H9 (cell line): ENCODE results near the gene SLC38A1. TPM values are rescaled to one million over a fixed set of nuclear protein-coding genes. Genes with fewer than 3 reads are reported as not detected.

Experiments used
- DNase-seq: peaks from one replicate; pipeline ENCODE4 v3.0.0-alpha.2; 2017
- H2AFZ ChIP-seq: one replicate; pipeline ENCODE4 v1.6.1; 2013; ENCODE audit warnings: mild to moderate bottlenecking, low read length, control low read depth, moderate library complexity
- H2AK5ac ChIP-seq: 2 replicates; pipeline ENCODE4 v1.6.1; 2013; ENCODE audit warnings: low read length, control low read depth, mixed read lengths; ENCODE audit not compliant: insufficient read length
- H2BK120ac ChIP-seq: one replicate; pipeline ENCODE4 v1.6.1; 2013; ENCODE audit warnings: low read depth, mild to moderate bottlenecking, low read length, control low read depth, inconsistent platforms; ENCODE audit not compliant: poor library complexity, severe bottlenecking
- H2BK12ac ChIP-seq: 2 replicates; pipeline ENCODE4 v1.6.1; 2013; ENCODE audit warnings: low read length, control low read depth, mixed read lengths, low read depth; ENCODE audit not compliant: insufficient read length
- H2BK15ac ChIP-seq: 2 replicates; pipeline ENCODE4 v1.6.1; 2013; ENCODE audit warnings: low read depth, low read length, control low read depth
- H2BK20ac ChIP-seq: one replicate; pipeline ENCODE4 v1.6.1; 2013; ENCODE audit warnings: low read depth, mild to moderate bottlenecking, low read length, control low read depth, inconsistent platforms; ENCODE audit not compliant: poor library complexity, severe bottlenecking
- H2BK5ac ChIP-seq: 2 replicates; pipeline ENCODE4 v1.6.1; 2013; ENCODE audit warnings: low read length, control low read depth, mixed read lengths; ENCODE audit not compliant: insufficient read length
- H3K14ac ChIP-seq: 2 replicates; pipeline ENCODE4 v1.6.1; 2013; ENCODE audit warnings: low read length, control low read depth; ENCODE audit not compliant: insufficient read depth
- H3K18ac ChIP-seq: 2 replicates; pipeline ENCODE4 v1.6.1; 2013; ENCODE audit warnings: low read depth, mild to moderate bottlenecking, mixed read lengths, low read length, control low read depth; ENCODE audit not compliant: insufficient read length
- H3K23ac ChIP-seq: 2 replicates; pipeline ENCODE4 v1.6.1; 2013; ENCODE audit warnings: low read length, control low read depth, mixed read lengths, low read depth; ENCODE audit not compliant: insufficient read length
- H3K23me2 ChIP-seq: 2 replicates; pipeline ENCODE4 v1.6.1; 2013; ENCODE audit warnings: low read depth, mild to moderate bottlenecking, mixed read lengths, low read length, control low read depth; ENCODE audit not compliant: insufficient read length, poor library complexity, severe bottlenecking
- H3K27ac ChIP-seq: 2 replicates; pipeline ENCODE4 v1.5.1; 2013; ENCODE audit warnings: low read length, control low read depth, mixed read lengths, low read depth; ENCODE audit not compliant: insufficient read length
- H3K27me3 ChIP-seq: 2 replicates; pipeline ENCODE4 v1.6.1; 2013; ENCODE audit warnings: low read length, control low read depth, inconsistent platforms; ENCODE audit not compliant: insufficient read depth
- H3K4ac ChIP-seq: 2 replicates; pipeline ENCODE4 v1.6.1; 2013; ENCODE audit warnings: low read depth, mild to moderate bottlenecking, control low read depth, inconsistent platforms, low read length, moderate library complexity
- H3K4me1 ChIP-seq: 2 replicates; pipeline ENCODE4 v1.6.1; 2013; ENCODE audit warnings: low read length, control low read depth, inconsistent platforms; ENCODE audit not compliant: insufficient read depth
- H3K4me2 ChIP-seq: 2 replicates; pipeline ENCODE4 v1.6.1; 2013; ENCODE audit warnings: low read length, control low read depth, mixed read lengths; ENCODE audit not compliant: insufficient read length, insufficient read depth
- H3K56ac ChIP-seq: 2 replicates; pipeline ENCODE4 v1.6.1; 2013; ENCODE audit warnings: low read depth, mild to moderate bottlenecking, mixed read lengths, low read length, control low read depth; ENCODE audit not compliant: insufficient read length
- H3K79me1 ChIP-seq: 2 replicates; pipeline ENCODE4 v1.6.1; 2013; ENCODE audit warnings: low read depth, mild to moderate bottlenecking, moderate library complexity, low read length, control low read depth, inconsistent platforms; ENCODE audit not compliant: insufficient read depth, poor library complexity, severe bottlenecking
- H3K79me2 ChIP-seq: 2 replicates; pipeline ENCODE4 v1.6.1; 2013; ENCODE audit warnings: low read length, control low read depth, inconsistent platforms; ENCODE audit not compliant: insufficient read depth
- H3K9ac ChIP-seq: 2 replicates; pipeline ENCODE4 v1.6.1; 2013; ENCODE audit warnings: low read length, control low read depth, mixed read lengths; ENCODE audit not compliant: insufficient read length; ENCODE audit errors: extremely low read depth
- H3K9me3 ChIP-seq: one replicate; pipeline ENCODE4 v1.6.1; 2013; ENCODE audit warnings: low read depth, low read length, inconsistent platforms; ENCODE audit not compliant: control insufficient read depth
- H3T11ph ChIP-seq: one replicate; pipeline ENCODE4 v1.6.1; 2013; ENCODE audit warnings: mild to moderate bottlenecking, low read length, control low read depth, inconsistent platforms
- H4K20me1 ChIP-seq: one replicate; pipeline ENCODE4 v1.6.1; 2013; ENCODE audit not compliant: control insufficient read depth, insufficient read length, insufficient read depth
- H4K5ac ChIP-seq: 2 replicates; pipeline ENCODE4 v1.6.1; 2013; ENCODE audit warnings: low read depth, mild to moderate bottlenecking, mixed read lengths, low read length, control low read depth; ENCODE audit not compliant: insufficient read length
- H4K8ac ChIP-seq: replicated peaks from 2 replicates; pipeline ENCODE4 v1.6.1; 2013; ENCODE audit warnings: low read length, control low read depth, mixed read lengths, low read depth; ENCODE audit not compliant: insufficient read length
- H4K91ac ChIP-seq: 2 replicates; pipeline ENCODE4 v1.6.1; 2013; ENCODE audit warnings: low read depth, mild to moderate bottlenecking, moderate library complexity, mixed read lengths, low read length, control low read depth; ENCODE audit not compliant: insufficient read length
- H3K27ac Mint-ChIP-seq, 3 experiments: 2 replicates in 2 of 3; 3 replicates in 1 of 3; pipeline ENCODE4 v1.8.0; 2020 to 2021; ENCODE audit warnings: mixed read lengths in 3 of 3, mild to moderate bottlenecking in 1 of 3, moderate library complexity in 1 of 3
- H3K27me3 Mint-ChIP-seq: 2 replicates; pipeline ENCODE4 v1.8.0; 2021; ENCODE audit warnings: low read depth, mild to moderate bottlenecking, moderate library complexity, mixed read lengths
- H3K36me3 Mint-ChIP-seq, 3 experiments: 2 replicates in 2 of 3; 3 replicates in 1 of 3; pipeline ENCODE4 v1.8.0; 2020 to 2021; ENCODE audit warnings: low read depth in 3 of 3, mixed read lengths in 3 of 3; ENCODE audit not compliant: insufficient read depth in 1 of 3
- H3K4me1 Mint-ChIP-seq, 2 experiments: 2 replicates each; pipeline ENCODE4 v1.8.0; 2020; ENCODE audit warnings: mixed read lengths in 2 of 2
- H3K4me3 Mint-ChIP-seq, 2 experiments: 2 replicates in 1 of 2; 3 replicates in 1 of 2; pipeline ENCODE4 v1.8.0; 2020 to 2021; ENCODE audit warnings: mild to moderate bottlenecking in 2 of 2, mixed read lengths in 2 of 2, moderate library complexity in 1 of 2
- H3K9me3 Mint-ChIP-seq, 2 experiments: 2 replicates in 1 of 2; 3 replicates in 1 of 2; pipeline ENCODE4 v1.8.0; 2020; ENCODE audit warnings: mild to moderate bottlenecking in 2 of 2, mixed read lengths in 2 of 2, moderate library complexity in 1 of 2
- WGBS: extraction: QIAGEN DNeasy Blood & Tissue Kit; methylation state at CpG from one replicate; pipeline ENCODE4 v1.1.7; 2013; ENCODE audit warnings: missing lambda C conversion rate, low lambda C conversion rate, mixed read lengths; ENCODE audit not compliant: insufficient read length; ENCODE audit errors: extremely low coverage; 5-methylcytosine and 5-hydroxymethylcytosine counted together
- total RNA-seq: library from RNA; stranded (reverse); gene quantifications from 2 replicates; pipeline ENCODE4 v1.2.1, GENCODE V29; 2021
- TF ChIP-seq, protein P1 (sequence below): fragments of 200-600 bp; sonication (generic); conservative IDR thresholded peaks from 3 replicates; pipeline ENCODE4 v1.8.0; 2021; ENCODE audit warnings: antibody characterized with exemption, mild to moderate bottlenecking

Gene SLC38A1
- total RNA-seq, 1 experiment from 2014 or later, result 216 TPM

DNA sequence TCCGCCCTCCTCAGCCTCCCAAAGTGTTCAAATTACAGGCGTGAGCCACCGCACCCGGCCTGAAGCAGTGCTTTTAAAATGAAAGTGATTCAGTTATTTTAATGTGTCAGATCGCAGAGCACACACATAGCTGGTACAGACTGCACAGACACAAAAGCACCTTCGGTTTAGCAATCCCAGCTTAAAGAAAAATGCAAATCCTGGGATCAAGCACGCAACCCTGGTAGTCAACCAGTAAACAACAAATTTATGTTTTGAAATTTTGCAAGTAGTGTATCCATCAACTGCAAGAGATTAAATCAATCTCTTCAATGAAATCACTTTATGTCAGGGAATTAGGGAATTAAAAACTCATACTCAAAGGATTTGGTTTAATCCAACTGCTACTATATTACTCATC lies 28.4 kb downstream of the SLC38A1 start:
- Histone ChIP-seq H3K56ac (no peak overlapping the region), H3K9ac (no peak overlapping the region), H4K8ac (no peak overlapping the region), H4K5ac (no peak overlapping the region), H3T11ph (no peak overlapping the region), H4K20me1 (no peaks in the 10 kb centered on the region), H3K18ac (no peak overlapping the region), H3K4ac (no peak overlapping the region), H2AFZ (no peak overlapping the region), H3K4me2 (no peak overlapping the region), H3K23me2 (no peaks in the 10 kb centered on the region), H3K27ac (no peak overlapping the region), H2BK120ac (no peak overlapping the region), H3K79me1 (peaks cover 18% of the 10 kb centered on the region), H2BK20ac (no peak overlapping the region), H2BK12ac (no peak overlapping the region), H4K91ac (no peak overlapping the region), H3K23ac (no peak overlapping the region), H3K9me3 (no peaks in the 10 kb centered on the region), H3K4me1 (peaks cover 3% of the 10 kb centered on the region), H3K14ac (no peak overlapping the region), H2BK5ac (no peak overlapping the region), H3K27me3 (no peaks in the 10 kb centered on the region), H2AK5ac (no peak overlapping the region), H2BK15ac (no peak overlapping the region), H3K79me2 (peaks cover 40% of the 10 kb centered on the region)
- no CpG with 5 or more reads among the region's 7 CpGs for WGBS
- no peak for DNase-seq
- no peak overlapping the region; a peak in 1 of 7 replicates for H3K27ac Mint-ChIP-seq
- TF ChIP-seq, protein P1, sequence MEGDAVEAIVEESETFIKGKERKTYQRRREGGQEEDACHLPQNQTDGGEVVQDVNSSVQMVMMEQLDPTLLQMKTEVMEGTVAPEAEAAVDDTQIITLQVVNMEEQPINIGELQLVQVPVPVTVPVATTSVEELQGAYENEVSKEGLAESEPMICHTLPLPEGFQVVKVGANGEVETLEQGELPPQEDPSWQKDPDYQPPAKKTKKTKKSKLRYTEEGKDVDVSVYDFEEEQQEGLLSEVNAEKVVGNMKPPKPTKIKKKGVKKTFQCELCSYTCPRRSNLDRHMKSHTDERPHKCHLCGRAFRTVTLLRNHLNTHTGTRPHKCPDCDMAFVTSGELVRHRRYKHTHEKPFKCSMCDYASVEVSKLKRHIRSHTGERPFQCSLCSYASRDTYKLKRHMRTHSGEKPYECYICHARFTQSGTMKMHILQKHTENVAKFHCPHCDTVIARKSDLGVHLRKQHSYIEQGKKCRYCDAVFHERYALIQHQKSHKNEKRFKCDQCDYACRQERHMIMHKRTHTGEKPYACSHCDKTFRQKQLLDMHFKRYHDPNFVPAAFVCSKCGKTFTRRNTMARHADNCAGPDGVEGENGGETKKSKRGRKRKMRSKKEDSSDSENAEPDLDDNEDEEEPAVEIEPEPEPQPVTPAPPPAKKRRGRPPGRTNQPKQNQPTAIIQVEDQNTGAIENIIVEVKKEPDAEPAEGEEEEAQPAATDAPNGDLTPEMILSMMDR, result no peak
- H3K27me3 Mint-ChIP-seq, result no peaks in the 10 kb centered on the region
- no peak overlapping the region for H3K4me3 Mint-ChIP-seq
- H3K36me3 Mint-ChIP-seq, result peaks cover 62 to 83% (median 71%) of the 10 kb centered on the region in 3 experiments
- H3K9me3 Mint-ChIP-seq, result peaks cover 0 to 7% of the 10 kb centered on the region in 2 experiments; a peak in 2 of 5 replicates
- H3K4me1 Mint-ChIP-seq, result peaks cover 8 to 10% of the 10 kb centered on the region in 2 experiments
